Cardiac fibroblast (primary cell): ENCODE results near the gene GALNT18.

Source experiments
- DNase-seq, 2 donors: peaks; one replicate each; pipeline versions ENCODE4 v3.0.0 to v3.0.0-alpha.2; 2010; ENCODE audit warnings: low read depth in 2 of 2
- H3K4me3 ChIP-seq, 2 donors: replicated peaks in 1 of 2; 1 replicate in 1 of 2; 2 replicates in 1 of 2; pipeline ENCODE4 v1.5.1; 2011; ENCODE audit warnings: low read depth in 2 of 2, low read length in 2 of 2, mild to moderate bottlenecking in 2 of 2, moderate library complexity in 1 of 2
- CTCF ChIP-seq: IDR thresholded peaks from one replicate; pipeline ENCODE4 v1.5.1; 2011; ENCODE audit warnings: low read depth, mild to moderate bottlenecking, low read length, inconsistent platforms

Gene GALNT18

DNA sequence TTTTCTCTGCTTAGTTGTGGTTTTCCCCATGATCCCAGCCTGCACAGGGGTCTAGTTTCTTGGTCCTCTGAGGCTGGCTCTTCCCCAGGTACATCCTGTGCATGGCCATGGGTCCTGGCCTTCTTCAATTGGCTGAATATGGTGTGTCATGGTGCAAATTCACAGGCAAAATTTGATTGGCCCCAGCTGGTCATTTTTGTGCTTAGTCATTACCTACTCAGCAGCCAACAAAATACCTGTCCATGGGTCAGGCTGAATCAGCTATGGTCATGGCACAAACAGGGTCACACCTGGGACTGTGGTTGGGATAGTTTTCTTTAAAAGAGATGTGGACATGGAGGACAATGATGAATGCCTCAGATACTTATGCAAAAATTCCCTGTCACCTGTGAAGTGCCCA is 354.5 kb downstream of the GALNT18 start:
- no peak overlapping the region for H3K4me3 ChIP-seq
- DNase-seq = no peak
- no peak for TF ChIP-seq CTCF

- H3K4me3 ChIP-seq = no peak overlapping the region
- TF ChIP-seq CTCF = peak; percentile 81
- peak; percentile 5 to 19 for DNase-seq
These were observed 355.7 kb downstream of the GALNT18 start for GRCh38 chr11:11265994-11266606.

DNA sequence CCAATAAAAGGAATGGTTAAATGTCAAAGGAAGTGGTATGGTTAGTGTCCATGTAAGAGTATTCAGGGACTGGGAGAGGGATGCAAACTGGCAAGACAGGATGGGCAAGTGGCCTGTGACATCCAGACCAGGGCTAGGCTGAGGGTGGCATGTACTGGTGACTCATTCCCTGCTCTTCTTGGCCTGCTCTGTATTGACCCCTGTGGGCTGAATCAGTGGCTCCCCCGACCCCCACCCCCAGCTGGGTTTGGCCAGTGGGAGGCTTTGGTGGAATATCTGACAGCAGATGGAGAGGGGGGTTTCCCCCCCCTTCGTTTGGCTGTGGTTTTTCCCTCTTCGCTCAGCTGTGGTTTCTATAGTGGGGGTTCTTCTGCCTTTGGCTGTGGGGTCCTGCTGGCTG is 356.5 kb downstream of the GALNT18 start:
- H3K4me3 ChIP-seq = no peak overlapping the region
- DNase-seq = no peak
- no peak for TF ChIP-seq CTCF

- no peak for TF ChIP-seq CTCF
- DNase-seq = peak; percentile 8 to 14
- no peak overlapping the region for H3K4me3 ChIP-seq
These were observed 358.4 kb downstream of the GALNT18 start for GRCh38 chr11:11263238-11264005.

GRCh38 chr11:11262171-11262920 is 359.5 kb downstream of the GALNT18 start:
- TF ChIP-seq CTCF = no peak
- H3K4me3 ChIP-seq = no peak overlapping the region
- no peak for DNase-seq

- no peak overlapping the region for H3K4me3 ChIP-seq
- TF ChIP-seq CTCF = no peak
- DNase-seq = no peak
These were observed 360.2 kb downstream of the GALNT18 start for GRCh38 chr11:11261629-11262028.
